GM21390 (cell line): ENCODE measurements around the gene SLC25A42.

Experiments used
- ATAC-seq: cut with Tn5 transposase; IDR thresholded peaks from one replicate; pipeline ENCODE4 v1.9.1; 2021; ENCODE audit not compliant: unreplicated experiment

SLC25A42 gene

DNA sequence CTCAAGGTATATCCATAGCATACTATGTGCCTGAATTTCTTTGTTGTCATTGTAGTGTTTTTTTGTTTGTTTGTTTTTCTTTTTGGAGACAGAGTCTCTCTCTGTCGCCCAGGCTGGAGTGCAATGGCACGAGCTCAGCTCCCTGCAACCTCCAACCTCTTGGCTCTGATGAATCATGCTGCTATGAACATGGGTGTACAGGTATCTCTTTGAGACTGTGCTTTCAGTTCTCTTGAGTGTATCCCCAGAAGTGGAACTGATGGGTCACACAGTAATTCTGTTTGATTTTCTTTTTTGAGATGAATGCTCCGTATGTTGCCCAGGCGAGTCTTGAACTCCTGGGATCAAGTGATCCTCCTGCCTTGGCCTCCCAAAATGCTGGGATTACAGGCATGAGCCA, 13.7 kb upstream of the SLC25A42 start:
- no peak for ATAC-seq

GRCh38 chr19:19050731-19051130, 13.1 kb upstream of the SLC25A42 start:
- no peak for ATAC-seq

DNA sequence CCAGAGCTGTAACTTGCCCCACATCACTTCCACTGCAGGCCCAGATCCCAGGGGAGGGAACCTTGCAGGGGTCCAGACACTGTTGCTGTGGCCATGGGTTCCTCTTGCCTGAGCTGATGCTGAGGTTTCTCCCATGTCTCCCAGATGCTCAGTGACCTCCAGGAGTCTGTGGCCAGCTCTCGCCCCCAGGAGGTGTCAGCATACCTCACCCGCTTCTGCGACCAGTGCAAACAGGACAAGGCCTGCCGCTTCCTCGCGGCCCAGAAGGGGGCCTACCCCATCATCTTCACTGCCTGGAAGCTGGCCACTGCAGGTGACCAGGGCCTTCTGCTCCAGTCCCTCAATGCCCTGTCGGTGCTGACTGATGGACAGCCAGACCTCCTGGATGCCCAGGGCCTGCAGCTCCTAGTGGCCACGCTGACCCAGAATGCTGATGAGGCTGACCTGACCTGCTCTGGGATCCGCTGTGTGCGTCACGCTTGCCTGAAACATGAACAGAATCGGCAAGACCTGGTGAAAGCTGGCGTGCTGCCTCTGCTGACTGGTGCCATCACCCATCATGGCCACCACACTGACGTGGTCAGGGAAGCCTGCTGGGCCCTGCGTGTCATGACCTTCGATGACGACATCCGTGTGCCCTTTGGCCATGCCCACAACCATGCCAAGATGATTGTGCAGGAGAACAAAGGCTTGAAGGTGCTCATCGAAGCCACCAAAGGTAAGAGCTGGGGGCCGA, 12.1 kb upstream of the SLC25A42 start:
- no peak for ATAC-seq

DNA sequence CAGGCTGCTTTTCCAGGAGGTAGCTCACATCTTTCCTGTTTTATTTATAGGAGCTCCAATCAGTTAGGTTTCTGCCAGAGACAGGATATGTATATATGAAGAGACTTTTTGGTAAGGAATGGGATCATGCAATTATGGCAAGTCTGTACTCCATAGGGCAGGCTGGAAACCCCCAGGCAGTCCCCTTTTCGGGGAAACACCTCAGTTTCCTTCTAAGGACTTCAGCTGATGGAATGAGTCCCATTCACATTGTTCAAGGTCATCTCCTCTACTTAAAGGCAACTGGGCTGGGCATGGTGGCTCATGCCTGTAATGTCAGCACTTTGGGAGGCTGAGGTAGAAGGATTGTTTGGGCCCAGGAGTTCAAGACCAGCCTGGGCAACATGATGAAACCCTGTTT, 10.9 kb upstream of the SLC25A42 start:
- ATAC-seq: no peak

DNA sequence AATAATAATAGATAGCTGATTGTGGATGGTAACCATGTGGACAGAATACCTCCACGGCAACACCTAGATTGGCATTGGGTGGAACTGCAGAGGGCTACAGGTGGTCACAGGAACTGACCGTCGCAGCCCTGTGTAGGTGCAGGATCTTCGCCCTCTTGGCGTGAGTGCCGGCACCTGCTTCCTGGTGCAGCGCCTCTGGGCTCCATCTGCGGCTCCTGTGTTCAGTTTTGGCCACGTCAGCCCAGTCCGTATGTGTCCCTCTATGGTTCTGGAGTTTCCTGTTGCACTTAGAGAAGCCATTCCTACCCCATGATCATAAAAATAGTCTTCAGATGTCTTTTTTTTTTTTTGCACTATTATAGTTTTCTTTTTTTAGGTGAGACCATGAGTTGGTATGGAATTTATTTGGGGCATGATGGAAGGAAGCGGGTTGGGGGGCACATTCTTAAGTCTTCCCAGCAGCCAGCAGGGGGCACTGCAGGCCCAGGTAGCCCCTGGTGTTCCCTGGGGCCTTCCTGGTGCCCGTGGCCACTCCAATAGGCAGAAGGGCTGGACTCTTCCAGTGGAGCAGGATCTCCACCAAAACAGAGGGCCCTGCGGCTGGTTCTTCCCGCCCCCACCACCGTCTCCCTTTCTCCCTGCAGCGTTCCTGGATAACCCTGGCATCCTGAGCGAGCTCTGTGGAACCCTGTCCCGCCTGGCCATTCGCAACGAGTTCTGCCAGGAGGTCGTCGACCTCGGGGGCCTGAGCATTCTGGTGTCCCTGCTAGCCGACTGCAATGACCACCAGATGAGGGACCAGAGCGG, 10.1 kb upstream of the SLC25A42 start:
- ATAC-seq: no peak

DNA sequence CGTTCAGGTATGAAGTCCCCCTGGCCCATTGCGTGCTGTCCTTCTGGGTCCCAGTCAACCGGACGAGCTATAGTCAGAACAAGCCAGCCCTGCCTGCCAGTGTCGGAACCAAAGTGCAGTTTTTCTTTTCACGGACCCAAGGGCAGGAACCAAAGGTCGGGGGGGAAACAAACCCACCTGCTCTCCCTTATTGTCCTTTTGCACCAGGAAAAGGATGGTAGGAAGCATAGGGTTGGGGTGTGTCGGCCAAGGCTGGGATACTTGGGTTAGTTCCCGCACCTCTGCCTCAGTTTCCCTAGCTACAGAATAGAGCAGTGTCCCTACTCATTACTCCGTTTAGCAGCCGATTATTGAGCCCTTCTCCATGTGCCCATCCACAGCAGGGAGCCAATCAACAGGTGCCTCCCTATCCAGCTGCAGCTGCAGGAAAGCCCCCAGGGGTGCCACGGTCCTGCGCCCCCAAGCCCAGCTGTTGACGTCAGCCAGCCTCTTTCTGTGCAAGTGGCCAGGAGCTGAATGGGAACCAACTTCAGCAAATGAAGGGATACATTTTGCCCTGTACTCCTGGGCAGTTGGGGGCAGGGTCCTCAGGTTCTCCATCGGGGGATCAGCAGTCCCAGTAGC, 9.4 kb upstream of the SLC25A42 start:
- ATAC-seq: no peak

GRCh38 chr19:19054939-19055440, 8.8 kb upstream of the SLC25A42 start:
- no peak for ATAC-seq

DNA sequence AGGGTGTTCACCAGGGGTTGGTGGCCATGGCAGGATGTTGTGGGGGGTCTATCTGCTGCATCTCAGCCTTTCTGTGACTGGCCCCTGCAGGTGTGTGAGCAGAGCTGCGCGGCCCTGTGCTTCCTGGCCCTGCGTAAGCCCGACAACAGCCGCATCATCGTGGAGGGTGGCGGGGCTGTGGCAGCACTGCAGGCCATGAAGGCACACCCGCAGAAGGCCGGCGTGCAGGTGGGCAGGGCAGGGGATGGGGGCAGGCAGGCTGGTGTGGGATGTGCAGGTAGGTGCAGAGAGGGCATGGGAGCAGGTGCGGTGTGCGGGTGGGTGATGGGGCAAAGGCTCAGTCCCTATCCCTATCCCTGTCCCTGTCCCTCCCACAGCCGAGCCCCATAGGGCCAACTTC, 8.1 kb upstream of the SLC25A42 start:
- no peak for ATAC-seq

DNA sequence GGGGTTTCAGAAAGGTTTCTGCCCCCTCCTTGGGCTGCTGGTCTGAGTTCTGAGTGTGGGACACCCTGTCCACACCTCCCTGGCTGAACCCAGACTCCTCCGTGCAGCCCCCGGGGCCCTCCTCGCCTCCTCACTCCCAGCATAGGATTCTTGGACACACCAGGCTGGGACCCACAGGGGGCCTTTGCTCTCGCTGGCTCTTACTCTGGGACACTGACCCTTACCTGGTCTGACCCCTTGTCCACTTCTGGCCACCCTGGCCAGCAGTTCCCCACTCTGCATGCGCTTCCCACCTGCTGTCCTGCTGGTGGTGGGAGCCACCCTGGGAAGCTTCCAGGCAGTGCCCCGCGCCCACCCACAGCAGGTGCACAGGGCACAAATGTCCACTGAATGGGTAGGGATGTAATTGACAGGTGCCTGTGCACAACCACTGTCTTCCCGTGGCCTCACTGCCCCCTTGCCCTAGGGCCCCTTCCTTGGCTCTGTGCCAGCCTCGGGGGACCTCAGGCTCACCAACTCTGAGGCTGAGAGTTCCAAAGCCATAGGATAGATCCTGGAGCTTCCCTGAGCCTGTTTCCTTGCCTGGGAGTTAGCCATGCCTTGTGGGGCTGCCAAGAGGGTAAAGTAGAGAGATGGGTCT, 7.0 kb upstream of the SLC25A42 start:
- ATAC-seq: no peak

GRCh38 chr19:19057317-19057716, 6.5 kb upstream of the SLC25A42 start:
- ATAC-seq: no peak

DNA sequence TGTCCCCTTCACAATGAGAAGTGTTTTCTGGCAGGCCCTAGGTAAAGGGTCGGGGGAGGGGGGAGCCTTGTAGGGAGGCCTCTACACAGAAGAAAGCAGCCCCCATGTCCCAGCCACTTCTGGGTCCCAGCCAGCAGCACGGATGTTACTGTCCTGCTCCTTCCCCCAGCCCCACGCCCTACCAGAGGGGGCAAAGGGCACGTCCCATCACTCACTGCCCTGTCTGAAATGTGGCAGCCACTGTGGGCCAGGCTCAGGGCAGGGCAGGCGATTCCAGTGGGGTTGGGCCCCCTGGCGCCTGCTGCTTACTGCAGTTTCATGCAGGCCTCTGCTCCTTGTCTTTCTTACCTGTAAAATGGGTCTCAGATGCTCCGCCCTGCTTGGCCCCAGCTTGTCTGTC, 6.1 kb upstream of the SLC25A42 start:
- ATAC-seq: no peak

- no peak for ATAC-seq
Observed at GRCh38 chr19:19059018-19059836, 4.6 kb upstream of the SLC25A42 start.

GRCh38 chr19:19059837-19060611, 3.8 kb upstream of the SLC25A42 start:
- no peak for ATAC-seq

DNA sequence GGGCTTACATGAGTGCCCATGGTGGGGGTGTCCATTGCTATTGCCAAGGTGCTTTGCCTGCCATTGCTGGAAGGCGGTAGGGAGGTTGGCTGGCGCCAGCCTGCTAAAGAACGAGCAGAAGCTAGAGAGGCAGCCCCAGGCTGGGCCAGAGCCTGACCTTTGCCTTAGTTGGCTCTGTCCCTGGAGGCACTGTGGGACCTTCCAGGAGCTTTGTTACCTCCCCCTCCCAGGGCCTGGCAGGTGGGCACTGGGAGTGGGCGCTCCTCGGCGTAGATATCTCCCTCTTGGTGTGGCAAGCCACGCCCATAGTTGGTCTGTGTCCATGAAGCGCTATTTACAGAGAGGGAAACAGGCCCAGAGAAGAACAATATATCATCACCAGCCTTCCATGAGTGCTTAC, 2.3 kb upstream of the SLC25A42 start:
- no peak for ATAC-seq

DNA sequence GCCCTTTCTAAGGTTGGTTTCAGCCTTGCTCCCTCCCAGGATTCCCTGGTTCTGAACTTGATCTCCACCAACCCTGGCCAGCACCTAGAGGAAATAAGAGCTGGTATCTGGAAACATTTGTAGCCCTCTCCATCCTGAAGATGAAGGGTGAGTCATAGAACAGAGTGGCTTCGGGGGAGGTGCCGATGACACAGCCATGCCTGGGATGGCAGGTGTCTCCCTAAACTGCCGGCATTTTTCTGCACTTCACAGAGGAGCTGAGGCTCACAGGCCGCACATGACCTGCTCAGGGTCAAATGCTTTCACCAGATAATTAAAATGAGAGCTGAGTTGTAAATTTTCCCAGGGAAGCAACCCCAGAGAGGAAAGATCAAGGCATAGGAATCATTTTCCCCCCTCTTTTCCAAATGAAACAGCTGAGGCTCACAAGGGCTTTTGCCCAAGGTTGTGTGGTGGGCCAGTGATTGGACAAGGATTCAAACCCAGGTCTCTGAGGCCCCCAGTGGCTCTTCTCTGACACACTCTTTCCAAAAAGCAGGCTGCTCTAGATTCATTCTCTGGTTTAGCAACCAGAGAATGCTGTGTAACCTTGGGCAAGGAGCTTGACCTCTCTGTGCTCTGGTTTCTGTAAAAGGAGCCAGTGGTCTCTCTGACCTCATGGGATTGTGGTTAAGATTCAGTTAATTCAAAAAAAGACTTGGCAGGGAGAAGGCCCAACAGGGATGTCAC, 1.2 kb upstream of the SLC25A42 start:
- ATAC-seq: no peak

DNA sequence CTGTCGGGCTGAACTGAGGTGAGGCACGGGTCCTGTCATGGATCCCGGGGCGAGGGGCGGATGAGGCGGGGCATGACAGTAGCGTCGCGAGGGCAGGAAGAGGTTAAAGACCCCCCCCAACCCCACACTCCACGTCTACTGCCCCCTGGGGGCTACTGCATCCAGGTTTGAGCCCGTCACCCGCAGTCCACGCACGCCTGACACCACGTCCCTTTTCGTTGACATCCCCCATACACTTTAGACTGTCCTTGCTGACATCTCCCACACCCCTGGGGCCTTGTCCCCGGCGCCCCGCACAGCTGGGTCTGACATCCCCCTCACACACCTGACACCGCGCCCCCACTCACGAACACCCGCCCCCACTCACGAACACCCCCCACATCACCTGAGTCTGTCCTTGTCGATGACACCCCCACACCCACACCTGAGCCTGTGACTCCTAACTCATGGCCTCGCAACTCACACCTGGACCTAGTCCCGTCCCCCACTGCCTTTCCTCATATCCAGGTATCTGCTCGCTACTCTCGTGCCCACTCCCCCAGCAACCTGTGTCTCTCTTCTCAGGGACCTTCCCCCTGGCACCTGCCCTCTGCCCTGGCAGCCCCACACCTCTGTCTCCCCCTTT, 416 bp downstream of the SLC25A42 start:
- no peak for ATAC-seq

DNA sequence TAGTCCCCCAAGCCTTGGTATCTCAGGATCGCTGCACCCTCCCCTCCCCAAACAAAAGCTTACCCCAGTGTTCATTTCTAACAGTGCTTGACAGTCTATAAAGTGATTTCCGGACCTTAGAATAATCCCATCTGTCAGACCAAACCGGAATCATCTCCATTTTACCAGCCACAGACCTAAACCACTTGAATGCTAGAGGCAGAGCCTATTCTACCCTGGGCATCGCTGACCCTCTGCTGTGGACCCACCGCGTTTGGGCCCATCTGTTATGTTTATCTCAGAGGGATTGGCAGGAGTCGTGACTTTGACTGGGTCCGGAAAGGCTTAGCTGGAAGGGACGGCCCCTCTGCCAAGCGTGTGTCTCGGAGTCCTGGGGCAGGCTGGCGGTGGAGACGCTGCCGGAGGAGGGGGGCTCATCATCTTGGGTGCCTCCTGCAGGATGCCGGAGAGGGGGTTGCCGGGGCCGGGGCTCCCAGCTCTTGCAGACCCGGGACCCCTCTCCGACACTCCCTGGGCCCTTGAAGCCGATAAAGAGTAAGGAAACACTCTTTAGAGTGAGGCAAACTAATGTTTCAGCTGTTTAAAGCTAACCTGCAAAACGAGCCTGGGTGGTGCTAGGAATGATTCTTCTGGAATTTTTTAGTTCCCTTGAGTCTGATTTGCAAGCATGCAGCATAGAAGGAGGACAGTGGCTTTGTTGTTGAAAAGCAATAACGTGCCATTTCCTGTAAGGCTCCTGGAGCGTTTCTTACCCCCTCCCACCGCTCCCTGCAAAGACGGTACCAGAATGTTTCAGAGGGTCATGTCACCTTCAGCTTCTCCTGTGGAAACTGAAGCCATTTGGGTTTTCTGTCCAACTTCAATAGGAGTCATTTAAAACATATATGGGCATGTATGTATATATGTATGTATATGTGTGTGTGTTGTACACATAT, 1.3 kb downstream of the SLC25A42 start:
- ATAC-seq: no peak
